Fibroblast of lung (primary cell): Measurements from ENCODE around the gene RRAGD.

ENCODE experiments used
- CTCF ChIP-seq, 2 donors: IDR thresholded peaks in 1 of 2; conservative IDR thresholded peaks in 1 of 2; 1 replicate in 1 of 2; 2 replicates in 1 of 2; pipeline ENCODE4 v1.5.1; 2011 to 2012; ENCODE audit warnings: low read length in 2 of 2, control low read depth in 1 of 2, inconsistent platforms in 1 of 2, low read depth in 1 of 2, mild to moderate bottlenecking in 1 of 2
- EZH2 ChIP-seq: IDR thresholded peaks from 2 replicates; pipeline ENCODE4 v1.5.1; 2012; ENCODE audit warnings: low read length, control low read depth, mild to moderate bottlenecking; ENCODE audit errors: missing control alignments

- no peak for TF ChIP-seq CTCF (conservative IDR thresholded peaks at IDR 0.05 in 1 of 2, IDR thresholded peaks at IDR 0.05 in 1 of 2; ENCODE audit: low read depth in 1 of 2, low read length in 2 of 2)
- TF ChIP-seq EZH2: no peak
These were observed 22.9 kb upstream of the RRAGD start for GRCh38 chr6:89434954-89435353.
